WTC11 (cell line): ENCODE measurements around the gene PRPF40A. TPM values are rescaled to one million over a fixed set of nuclear protein-coding genes. Genes with fewer than 3 reads are reported as not detected.

ENCODE experiments used
- ATAC-seq: fragments of 200-7000 bp; cut with Tn5 transposase; 2 replicates; pipeline ENCODE4 v1.10.0; 2021; ENCODE audit warnings: mild to moderate bottlenecking, moderate library complexity
- CTCF ChIA-PET: fragments of 300-600 bp; sonication (Branson Sonifier 250); formaldehyde crosslinking; loops from one replicate; lab custom pipeline; 2021; ENCODE audit warnings: antibody characterized with exemption; lab: Charles Lee
- POLR2A ChIA-PET: fragments of 350-600 bp; sonication (Branson Sonifier 250); formaldehyde crosslinking; loops from one replicate; lab custom pipeline; 2021; ENCODE audit warnings: antibody characterized with exemption; lab: Charles Lee
- DNase-seq: peaks from one replicate; pipeline ENCODE4 v3.0.0; 2021; ENCODE audit warnings: low spot score
- H3K27ac Mint-ChIP-seq: 2 replicates; pipeline ENCODE4 v1.8.0; 2021; ENCODE audit warnings: mixed read lengths
- H3K27me3 Mint-ChIP-seq: 2 replicates; pipeline ENCODE4 v1.8.0; 2021; ENCODE audit warnings: low read depth, mild to moderate bottlenecking, moderate library complexity, mixed read lengths
- H3K36me3 Mint-ChIP-seq: 2 replicates; pipeline ENCODE4 v1.8.0; 2021; ENCODE audit warnings: mixed read lengths
- H3K4me1 Mint-ChIP-seq: 2 replicates; pipeline ENCODE4 v1.8.0; 2022; ENCODE audit warnings: mixed read lengths
- H3K4me3 Mint-ChIP-seq: 2 replicates; pipeline ENCODE4 v1.8.0; 2021; ENCODE audit warnings: mild to moderate bottlenecking, moderate library complexity, mixed read lengths
- H3K9me3 Mint-ChIP-seq: 2 replicates; pipeline ENCODE4 v1.8.0; 2021; ENCODE audit warnings: mixed read lengths
- ARID4B ChIP-seq: sonication (generic); formaldehyde crosslinking; IDR thresholded peaks from 2 replicates; pipeline ENCODE4 v1.8.0; 2023; ENCODE audit warnings: missing genetic modification reagents, mild to moderate bottlenecking, borderline replicate concordance
- EMX1 ChIP-seq: fragments of 250-450 bp; sonication (Bioruptor Pico); IDR thresholded peaks from 2 replicates; pipeline ENCODE4 v1.8.0; 2021; ENCODE audit warnings: mild to moderate bottlenecking
- ESRRA ChIP-seq: sonication (generic); formaldehyde crosslinking; IDR thresholded peaks from 2 replicates; pipeline ENCODE4 v1.8.1; 2022; ENCODE audit warnings: mild to moderate bottlenecking, missing genetic modification reagents, borderline replicate concordance
- FOXP1 ChIP-seq: sonication (generic); formaldehyde crosslinking; IDR thresholded peaks from 2 replicates; pipeline ENCODE4 v1.8.0; 2022; ENCODE audit warnings: missing genetic modification reagents, mild to moderate bottlenecking, moderate library complexity, borderline replicate concordance
- KAT7 ChIP-seq: sonication (generic); formaldehyde crosslinking; IDR thresholded peaks from 2 replicates; pipeline ENCODE4 v1.8.1; 2023; ENCODE audit warnings: missing genetic modification reagents, mild to moderate bottlenecking, borderline replicate concordance
- MAX ChIP-seq: sonication (generic); formaldehyde crosslinking; IDR thresholded peaks from 2 replicates; pipeline ENCODE4 v1.8.0; 2022; ENCODE audit warnings: mild to moderate bottlenecking, missing genetic modification reagents
- NFE2L1 ChIP-seq: sonication (generic); formaldehyde crosslinking; IDR thresholded peaks from 2 replicates; pipeline ENCODE4 v1.8.1; 2023; ENCODE audit warnings: missing genetic modification reagents
- NR1H2 ChIP-seq: sonication (generic); formaldehyde crosslinking; IDR thresholded peaks from 2 replicates; pipeline ENCODE4 v1.9.0; 2021; ENCODE audit warnings: mild to moderate bottlenecking, moderate library complexity, missing genetic modification reagents
- NR2C2 ChIP-seq: sonication (generic); formaldehyde crosslinking; IDR thresholded peaks from 2 replicates; pipeline ENCODE4 v1.8.0; 2022; ENCODE audit warnings: mild to moderate bottlenecking, missing genetic modification reagents
- RORB ChIP-seq: fragments of 250-450 bp; sonication (Bioruptor Pico); IDR thresholded peaks from 2 replicates; pipeline ENCODE4 v1.9.0; 2021; ENCODE audit warnings: mild to moderate bottlenecking
- SMAD3 ChIP-seq: sonication (generic); formaldehyde crosslinking; IDR thresholded peaks from 2 replicates; pipeline ENCODE4 v1.8.0; 2022; ENCODE audit warnings: missing genetic modification reagents, mild to moderate bottlenecking, borderline replicate concordance
- SP1 ChIP-seq: sonication (generic); formaldehyde crosslinking; conservative IDR thresholded peaks from 2 replicates; pipeline ENCODE4 v1.8.1; 2022; ENCODE audit warnings: missing genetic modification reagents
- TEAD4 ChIP-seq: sonication (generic); formaldehyde crosslinking; IDR thresholded peaks from 2 replicates; pipeline ENCODE4 v1.8.0; 2022; ENCODE audit warnings: mild to moderate bottlenecking, missing genetic modification reagents
- USF1 ChIP-seq: sonication (generic); formaldehyde crosslinking; IDR thresholded peaks from 2 replicates; pipeline ENCODE4 v1.8.0; 2022; ENCODE audit warnings: mild to moderate bottlenecking, missing genetic modification reagents
- ZBTB21 ChIP-seq: sonication (generic); formaldehyde crosslinking; IDR thresholded peaks from 2 replicates; pipeline ENCODE4 v1.8.1; 2023; ENCODE audit warnings: mild to moderate bottlenecking, missing genetic modification reagents, borderline replicate concordance
- ZNF138 ChIP-seq: sonication (generic); formaldehyde crosslinking; conservative IDR thresholded peaks from 2 replicates; pipeline ENCODE4 v1.8.1; 2022; ENCODE audit warnings: mild to moderate bottlenecking, moderate library complexity, missing genetic modification reagents
- ZNF219 ChIP-seq: sonication (generic); formaldehyde crosslinking; IDR thresholded peaks from 2 replicates; pipeline ENCODE4 v1.8.0; 2023; ENCODE audit warnings: missing genetic modification reagents, mild to moderate bottlenecking, borderline replicate concordance
- ZNF232 ChIP-seq: sonication (generic); formaldehyde crosslinking; IDR thresholded peaks from 2 replicates; pipeline ENCODE4 v1.8.0; 2022; ENCODE audit warnings: mild to moderate bottlenecking, missing genetic modification reagents
- ZNF317 ChIP-seq: sonication (generic); formaldehyde crosslinking; IDR thresholded peaks from 2 replicates; pipeline ENCODE4 v1.8.1; 2023; ENCODE audit warnings: low read depth, mild to moderate bottlenecking, moderate library complexity, missing genetic modification reagents, borderline replicate concordance
- total RNA-seq: library from RNA; stranded (reverse); gene quantifications from 3 replicates; pipeline ENCODE4 v1.2.3, GENCODE V29; 2021
- TF ChIP-seq, protein P1 (sequence below): sonication (generic); formaldehyde crosslinking; IDR thresholded peaks from 2 replicates; pipeline ENCODE4 v1.8.0; 2023; ENCODE audit warnings: missing genetic modification reagents
- TF ChIP-seq, protein P2 (sequence below): sonication (generic); formaldehyde crosslinking; IDR thresholded peaks from 2 replicates; pipeline ENCODE4 v1.8.1; 2022; ENCODE audit warnings: low read depth, mild to moderate bottlenecking, moderate library complexity, missing genetic modification reagents, borderline replicate concordance
- TF ChIP-seq, protein P3 (sequence below): fragments of 250-450 bp; sonication (Bioruptor Pico); IDR thresholded peaks from 2 replicates; pipeline ENCODE4 v1.9.0; 2021; ENCODE audit warnings: mild to moderate bottlenecking

PRPF40A gene
- total RNA-seq, 1 experiment from 2014 or later, result 189 TPM

DNA sequence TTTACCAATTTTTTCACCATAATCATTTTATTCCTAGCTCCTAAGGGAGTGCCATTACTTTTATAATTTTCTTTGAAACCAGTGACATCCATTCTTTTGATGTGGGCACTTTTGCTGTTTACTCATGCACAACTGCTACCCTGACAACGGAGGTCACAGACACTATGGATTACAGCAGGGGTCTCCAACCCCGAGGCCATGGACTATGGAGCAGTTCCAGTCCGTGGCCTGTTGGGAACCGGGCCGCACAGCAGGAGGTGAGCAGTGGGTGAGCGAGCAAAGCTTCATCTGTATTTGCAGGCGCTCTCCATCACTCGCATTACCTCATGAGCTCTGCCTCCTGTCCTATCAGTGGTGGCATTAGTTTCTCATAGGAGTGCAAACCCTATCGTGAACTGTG, 34.6 kb downstream of the PRPF40A start:
- peaks cover 25% of the 10 kb centered on the region for H3K9me3 Mint-ChIP-seq
- ChIA-PET CTCF (no interaction called here), POLR2A (no interaction called here)
- peaks cover 78% of the 10 kb centered on the region for H3K36me3 Mint-ChIP-seq
- no peaks in the 10 kb centered on the region for H3K27me3 Mint-ChIP-seq
- DNase-seq, result no peak
- ATAC-seq, result peak; percentile 46
- H3K4me1 Mint-ChIP-seq, result no peaks in the 10 kb centered on the region
- no peak overlapping the region for H3K4me3 Mint-ChIP-seq
- TF ChIP-seq ESRRA (CRISPR knock-in tag), result no peak
- TF ChIP-seq, protein P1, sequence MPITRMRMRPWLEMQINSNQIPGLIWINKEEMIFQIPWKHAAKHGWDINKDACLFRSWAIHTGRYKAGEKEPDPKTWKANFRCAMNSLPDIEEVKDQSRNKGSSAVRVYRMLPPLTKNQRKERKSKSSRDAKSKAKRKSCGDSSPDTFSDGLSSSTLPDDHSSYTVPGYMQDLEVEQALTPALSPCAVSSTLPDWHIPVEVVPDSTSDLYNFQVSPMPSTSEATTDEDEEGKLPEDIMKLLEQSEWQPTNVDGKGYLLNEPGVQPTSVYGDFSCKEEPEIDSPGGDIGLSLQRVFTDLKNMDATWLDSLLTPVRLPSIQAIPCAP (CRISPR knock-in tag), result no peak
- no peak for TF ChIP-seq MAX (CRISPR knock-in tag)
- no peak for TF ChIP-seq ZNF317 (CRISPR knock-in tag)
- no peak for TF ChIP-seq SP1
- no peak for TF ChIP-seq TEAD4
- TF ChIP-seq, protein P2, sequence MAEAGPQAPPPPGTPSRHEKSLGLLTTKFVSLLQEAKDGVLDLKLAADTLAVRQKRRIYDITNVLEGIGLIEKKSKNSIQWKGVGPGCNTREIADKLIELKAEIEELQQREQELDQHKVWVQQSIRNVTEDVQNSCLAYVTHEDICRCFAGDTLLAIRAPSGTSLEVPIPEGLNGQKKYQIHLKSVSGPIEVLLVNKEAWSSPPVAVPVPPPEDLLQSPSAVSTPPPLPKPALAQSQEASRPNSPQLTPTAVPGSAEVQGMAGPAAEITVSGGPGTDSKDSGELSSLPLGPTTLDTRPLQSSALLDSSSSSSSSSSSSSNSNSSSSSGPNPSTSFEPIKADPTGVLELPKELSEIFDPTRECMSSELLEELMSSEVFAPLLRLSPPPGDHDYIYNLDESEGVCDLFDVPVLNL (CRISPR knock-in tag), result no peak
- TF ChIP-seq NR2C2, result no peak
- no peak for TF ChIP-seq ZNF232 (CRISPR knock-in tag)
- no peak for TF ChIP-seq KAT7 (CRISPR knock-in tag)
- TF ChIP-seq USF1 (CRISPR knock-in tag), result no peak
- TF ChIP-seq, protein P3, sequence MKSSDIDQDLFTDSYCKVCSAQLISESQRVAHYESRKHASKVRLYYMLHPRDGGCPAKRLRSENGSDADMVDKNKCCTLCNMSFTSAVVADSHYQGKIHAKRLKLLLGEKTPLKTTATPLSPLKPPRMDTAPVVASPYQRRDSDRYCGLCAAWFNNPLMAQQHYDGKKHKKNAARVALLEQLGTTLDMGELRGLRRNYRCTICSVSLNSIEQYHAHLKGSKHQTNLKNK (CRISPR knock-in tag), result no peak
- no peak for TF ChIP-seq FOXP1 (CRISPR knock-in tag)
- no peak for TF ChIP-seq ARID4B
- TF ChIP-seq RORB (CRISPR knock-in tag), result no peak
- TF ChIP-seq ZNF219 (CRISPR knock-in tag), result no peak
- no peak for TF ChIP-seq ZNF138 (CRISPR knock-in tag)
- H3K27ac Mint-ChIP-seq, result no peak overlapping the region

GRCh38 chr2:152678808-152679207, 38.5 kb downstream of the PRPF40A start:
- no peak for ATAC-seq
- Mint-ChIP-seq H3K27me3 (no peaks in the 10 kb centered on the region), H3K36me3 (peaks cover 80% of the 10 kb centered on the region), H3K4me1 (no peaks in the 10 kb centered on the region), H3K9me3 (peaks cover 11% of the 10 kb centered on the region), H3K4me3 (no peak overlapping the region), H3K27ac (no peak overlapping the region)
- no peak for DNase-seq
- ChIA-PET CTCF (no interaction called here), POLR2A (no interaction called here)
- TF ChIP-seq NFE2L1, result no peak
- TF ChIP-seq ZNF138 (CRISPR knock-in tag), result no peak
- no peak for TF ChIP-seq MAX (CRISPR knock-in tag)
- no peak for TF ChIP-seq SMAD3 (CRISPR knock-in tag)
- no peak for TF ChIP-seq ZBTB21 (CRISPR knock-in tag)
- no peak for TF ChIP-seq NR1H2 (CRISPR knock-in tag)
- TF ChIP-seq EMX1 (CRISPR knock-in tag), result no peak
